GM19328 (cell line): ENCODE data around the gene LINGO4.

ENCODE experiments used
- ATAC-seq: cut with Tn5 transposase; IDR thresholded peaks from one replicate; pipeline ENCODE4 v1.9.1; 2021; ENCODE audit warnings: mild to moderate bottlenecking, moderate library complexity; ENCODE audit not compliant: unreplicated experiment

LINGO4 gene

DNA sequence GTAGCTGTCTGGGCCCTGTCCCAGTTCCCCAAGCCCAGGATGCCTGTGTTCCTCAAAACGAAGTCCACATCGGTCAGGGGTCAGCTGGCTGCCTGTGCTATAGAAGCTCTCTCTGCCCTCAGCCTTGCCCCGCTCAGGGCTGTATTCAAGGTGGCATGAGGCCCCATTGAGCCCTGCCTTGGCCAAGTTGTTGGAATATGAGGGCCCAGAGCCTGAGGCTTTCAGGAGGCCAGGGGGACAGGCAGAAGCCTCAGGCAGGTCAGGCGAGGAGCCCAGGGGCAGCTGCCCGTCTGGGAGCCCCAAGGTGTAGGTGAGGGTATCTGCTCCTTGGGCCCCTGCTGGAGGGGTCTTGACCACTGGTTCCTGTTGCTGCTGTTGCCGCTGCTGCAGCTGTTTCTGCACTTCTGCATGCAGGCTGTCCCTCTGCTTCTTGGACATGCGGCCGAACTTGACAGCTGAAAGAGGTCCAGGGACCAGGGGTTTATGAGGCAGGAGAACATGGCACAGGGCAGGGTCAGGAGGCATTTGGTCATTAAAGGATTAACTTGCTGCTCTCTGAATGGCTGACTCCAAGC lies 9.8 kb upstream of the LINGO4 start:
- no peak for ATAC-seq

DNA sequence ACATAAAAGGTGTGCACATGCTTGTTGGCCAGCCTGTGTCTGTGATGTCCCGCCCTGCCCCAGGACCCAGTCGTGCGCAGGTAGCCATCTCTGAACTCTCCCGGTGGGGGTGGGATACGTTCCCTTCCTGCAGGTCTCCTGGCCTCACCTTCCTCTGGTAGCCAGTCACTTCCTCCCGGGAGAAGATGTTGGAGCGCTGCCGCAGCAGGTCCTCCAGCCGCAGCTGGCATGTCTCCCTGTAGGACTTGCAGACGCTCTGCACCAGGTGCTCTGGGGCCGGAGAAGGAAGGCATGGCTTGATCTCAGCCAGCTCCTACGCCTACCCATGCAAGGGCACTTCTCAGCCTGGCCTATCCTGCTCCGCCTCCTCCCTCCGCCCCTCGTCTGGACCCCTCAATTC lies 9.2 kb upstream of the LINGO4 start:
- no peak for ATAC-seq

DNA sequence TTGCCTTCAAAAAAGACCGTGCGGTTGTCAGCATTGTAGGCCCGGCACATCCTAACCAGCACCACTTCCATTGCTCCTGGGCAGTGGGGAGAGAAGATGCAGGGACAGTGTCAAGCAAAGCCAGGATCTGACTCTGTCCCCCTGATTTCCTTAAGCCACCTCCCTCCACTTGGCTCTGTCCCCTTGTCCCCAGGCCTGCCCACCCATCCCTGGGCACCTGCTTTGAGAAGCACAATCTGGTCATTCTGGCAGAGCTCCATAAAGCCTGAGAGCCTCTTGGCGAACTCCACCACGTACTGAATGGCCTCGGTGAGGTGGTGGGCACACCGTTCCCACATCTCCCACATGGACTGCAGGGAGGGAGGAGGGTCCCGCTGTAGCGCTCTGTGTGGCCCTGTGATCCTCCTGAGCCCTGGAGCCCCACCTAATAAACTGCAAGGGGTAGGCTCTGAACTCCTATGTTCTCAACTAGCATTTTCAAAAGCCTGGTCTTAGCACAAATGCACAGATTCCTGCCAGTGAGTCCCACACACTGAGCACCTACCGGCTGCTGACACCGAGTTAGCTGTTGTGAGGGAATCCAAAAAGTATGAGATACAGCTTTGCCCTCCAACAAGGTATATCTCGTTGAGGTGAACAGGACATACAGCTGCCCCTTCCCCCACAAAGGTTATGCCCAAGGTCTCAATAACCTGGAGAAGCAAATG lies 8.2 kb upstream of the LINGO4 start:
- ATAC-seq, result no peak

DNA sequence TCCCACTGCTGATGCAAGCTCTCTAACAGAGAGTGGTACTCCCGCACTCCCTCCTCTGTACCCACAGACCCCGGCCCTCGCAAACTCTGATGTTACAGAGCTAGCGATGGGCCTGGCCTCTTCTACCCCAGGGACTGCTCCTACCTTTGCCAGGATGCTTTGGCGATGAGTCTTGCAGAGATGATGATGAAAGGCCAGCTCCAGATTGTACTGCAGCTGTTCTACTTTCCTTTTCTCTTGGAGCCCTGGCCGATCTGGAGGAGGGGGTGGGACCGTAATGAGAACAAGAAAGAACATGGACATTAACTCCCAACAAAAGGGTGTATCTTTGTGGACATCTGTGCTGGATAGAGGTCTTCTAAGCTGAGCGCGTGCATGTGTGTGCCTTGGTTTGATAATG lies 6.0 kb upstream of the LINGO4 start:
- no peak for ATAC-seq

DNA sequence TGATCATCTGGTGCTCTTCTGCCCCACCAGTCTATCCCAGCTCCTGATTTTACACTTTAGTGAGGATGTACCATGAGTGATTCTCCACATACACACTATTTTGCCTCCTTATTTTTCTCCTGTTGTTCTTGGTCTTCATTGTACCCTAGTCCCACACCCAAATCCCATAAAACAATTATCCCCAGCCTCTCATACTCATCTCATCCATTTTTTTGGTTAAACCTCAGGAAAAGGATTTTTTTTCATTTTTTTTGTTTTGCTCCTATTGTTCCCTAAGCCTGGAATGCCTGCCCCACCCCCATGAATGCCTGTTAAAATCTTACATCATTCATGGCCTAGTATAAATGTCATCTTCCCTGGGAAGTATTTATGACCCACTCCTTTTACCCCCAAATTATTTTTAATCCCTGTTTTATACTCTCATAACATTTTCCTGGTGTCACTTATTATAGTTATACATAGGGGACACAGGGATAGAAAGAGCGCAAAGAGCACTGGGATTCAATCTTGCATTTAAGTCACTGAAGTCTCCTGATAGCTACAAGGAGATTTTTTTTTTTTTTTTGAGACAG lies 4.9 kb upstream of the LINGO4 start:
- ATAC-seq, result no peak

DNA sequence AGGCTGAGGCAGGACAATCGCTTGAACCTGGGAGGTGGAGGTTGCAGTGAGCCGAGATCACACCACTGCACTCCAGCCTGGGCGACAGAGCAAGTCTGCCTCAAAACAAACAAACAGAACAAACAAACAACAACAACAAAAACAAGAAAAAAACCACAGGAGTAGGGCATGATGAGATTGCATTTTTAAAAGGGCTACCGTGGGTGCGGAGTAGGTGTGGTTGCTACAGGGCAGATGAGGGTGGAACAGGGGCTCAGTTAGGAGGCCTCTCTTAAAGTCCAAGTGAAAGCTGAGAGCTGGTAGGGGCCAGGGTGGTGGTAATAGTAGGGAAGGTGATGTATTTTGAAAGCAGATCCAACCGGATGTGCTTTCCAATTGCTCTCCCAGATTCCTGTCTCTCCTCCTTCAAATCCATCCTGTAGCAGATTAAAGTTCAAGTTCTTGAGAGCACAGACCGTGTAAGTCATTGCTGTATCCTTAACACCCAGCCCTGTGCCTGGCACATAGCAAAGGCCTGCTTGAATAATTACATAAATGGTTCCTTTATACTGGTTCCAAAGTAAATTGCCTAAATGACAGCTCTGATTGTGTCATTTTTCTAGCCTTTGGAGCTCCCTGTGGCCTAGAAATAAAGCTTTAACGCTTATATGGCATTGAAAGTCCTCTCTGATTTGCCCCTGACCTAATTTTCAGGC lies 4.2 kb upstream of the LINGO4 start:
- no peak for ATAC-seq

DNA sequence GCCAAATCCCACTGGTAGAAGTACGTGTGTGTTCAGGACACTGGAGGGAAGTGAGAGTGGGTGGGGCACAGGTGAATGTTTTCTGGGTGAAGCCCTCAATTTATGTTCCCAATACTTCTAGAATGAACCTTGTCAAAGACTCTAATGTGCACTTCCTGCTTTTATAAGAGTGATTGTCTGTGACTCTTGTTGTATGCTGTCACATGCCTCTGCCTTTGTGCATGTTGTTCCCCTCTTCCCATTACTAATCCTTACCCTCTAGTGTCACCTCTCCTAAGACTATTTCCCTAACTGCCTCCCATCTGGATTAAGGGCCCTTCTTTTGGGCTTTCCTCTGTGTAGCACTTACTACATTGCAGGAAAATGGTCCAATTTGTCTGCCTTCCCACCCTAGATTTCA lies 2.5 kb upstream of the LINGO4 start:
- no peak for ATAC-seq

DNA sequence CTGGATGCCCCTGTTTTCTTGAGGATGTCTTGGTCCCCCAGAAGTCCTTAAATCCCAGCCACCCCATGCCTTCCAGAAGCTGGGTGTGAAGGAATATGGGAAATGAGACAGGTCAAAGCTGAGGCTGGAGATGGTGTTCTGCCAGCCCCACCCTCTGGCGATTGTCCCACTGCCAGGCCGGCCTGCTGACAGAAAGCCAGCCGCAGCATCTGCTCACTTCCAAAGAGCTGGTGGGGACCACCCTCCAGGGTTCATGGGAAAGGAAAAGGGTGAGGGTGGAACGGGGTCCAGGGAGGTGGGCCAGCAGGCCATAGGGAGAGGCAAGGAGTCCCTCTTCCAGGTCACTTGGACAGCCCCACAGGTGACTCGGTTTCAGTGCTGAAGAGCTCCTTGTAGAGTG lies 1.9 kb upstream of the LINGO4 start:
- ATAC-seq, result no peak

DNA sequence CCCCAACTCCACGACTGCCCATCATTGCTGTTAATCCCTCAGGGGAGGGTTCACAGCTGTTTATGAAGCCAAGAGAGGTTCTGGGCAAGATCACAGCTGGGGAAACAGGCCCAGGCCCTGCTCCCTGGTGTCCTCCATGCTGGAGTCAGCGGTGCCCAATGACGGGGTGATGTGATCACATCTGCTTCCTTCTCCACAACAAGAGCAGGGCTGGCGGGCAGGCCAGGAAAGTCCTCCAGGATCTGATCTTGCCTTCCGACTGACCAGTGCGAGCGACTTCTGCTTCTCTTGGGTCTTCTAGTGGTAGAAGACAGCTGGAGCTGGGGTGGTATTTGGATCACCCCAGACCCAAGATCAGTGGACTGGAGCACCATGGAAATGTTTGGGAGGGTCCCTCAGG lies 951 bp upstream of the LINGO4 start:
- no peak for ATAC-seq

DNA sequence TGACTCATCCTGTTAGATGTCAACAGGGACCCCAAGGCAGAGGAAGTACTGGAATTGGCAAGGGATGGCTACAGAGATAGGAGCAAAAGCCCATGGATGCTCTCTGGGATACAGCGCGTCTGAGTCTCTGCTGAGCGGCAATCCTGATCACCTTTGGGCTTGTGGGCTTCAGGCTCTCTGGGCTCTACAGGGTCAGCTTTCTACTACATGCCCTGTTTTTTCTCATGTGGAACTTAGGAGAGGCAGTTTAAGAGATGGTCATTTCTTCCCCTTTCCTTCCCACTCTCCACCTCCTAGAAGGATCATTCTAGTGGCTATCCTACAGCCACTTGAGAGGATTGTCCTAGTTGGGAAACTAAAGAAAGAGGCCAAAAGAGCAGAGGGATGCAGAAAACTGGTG lies 1.3 kb downstream of the LINGO4 start:
- ATAC-seq, result no peak

DNA sequence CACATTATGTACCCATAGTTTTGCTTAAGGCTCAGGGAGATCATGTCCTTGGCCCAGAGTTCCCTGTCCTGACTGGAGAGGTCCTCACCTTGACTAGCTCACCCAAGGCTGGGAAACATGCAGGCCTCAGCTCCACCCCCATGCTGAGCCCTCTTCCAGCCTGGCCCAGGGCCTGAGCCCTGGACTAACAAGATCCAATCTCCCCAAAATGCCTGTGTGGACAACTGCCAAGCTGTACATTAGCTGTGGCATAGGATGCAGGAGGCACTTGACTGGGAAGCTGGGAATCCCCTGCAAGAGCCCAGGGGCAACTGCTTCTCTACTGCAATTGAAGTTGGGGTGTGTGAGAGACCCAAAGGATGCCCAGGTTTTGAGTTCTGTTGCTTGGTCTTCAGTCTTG lies 2.1 kb downstream of the LINGO4 start:
- no peak for ATAC-seq

DNA sequence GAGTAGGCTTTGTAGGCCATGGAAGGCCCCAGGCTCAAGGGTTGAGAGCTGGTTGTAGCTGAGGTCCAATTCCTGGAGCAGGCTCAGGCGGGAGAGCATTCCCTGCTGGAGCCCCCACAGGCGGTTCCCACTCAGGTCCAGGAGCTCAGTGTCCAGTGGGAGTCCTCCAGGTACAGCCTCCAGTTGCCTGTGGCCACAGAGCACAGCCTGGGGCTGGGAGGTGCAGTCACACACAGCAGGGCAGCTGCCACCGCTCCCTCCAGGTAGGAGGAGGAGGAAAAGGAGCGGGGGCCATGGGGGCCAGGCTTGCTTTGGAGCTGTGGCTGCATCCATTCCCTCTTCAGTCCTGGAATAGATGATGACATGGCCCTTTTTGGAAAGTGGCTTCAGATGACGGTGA lies 2.8 kb downstream of the LINGO4 start:
- no peak for ATAC-seq

DNA sequence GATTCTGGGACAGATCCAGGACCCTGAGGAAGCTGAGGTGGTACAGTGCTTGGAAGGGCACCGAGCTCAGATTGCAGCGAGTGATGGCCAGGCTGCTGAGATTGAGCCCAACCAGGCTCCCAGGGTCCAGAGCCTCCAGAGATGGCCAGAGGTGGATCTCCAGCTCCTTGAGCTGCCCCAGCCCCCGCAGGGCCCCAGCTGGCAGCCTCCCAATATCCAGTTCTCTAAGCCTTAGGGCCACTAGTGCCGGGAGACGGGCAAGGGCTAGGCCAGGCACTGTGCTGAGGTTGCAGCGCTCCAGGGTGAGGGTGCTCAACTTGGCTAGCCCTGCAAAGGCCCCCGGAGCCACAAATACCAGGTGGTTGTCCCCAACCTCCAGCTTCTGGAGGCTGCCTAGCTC lies 3.4 kb downstream of the LINGO4 start:
- no peak for ATAC-seq

DNA sequence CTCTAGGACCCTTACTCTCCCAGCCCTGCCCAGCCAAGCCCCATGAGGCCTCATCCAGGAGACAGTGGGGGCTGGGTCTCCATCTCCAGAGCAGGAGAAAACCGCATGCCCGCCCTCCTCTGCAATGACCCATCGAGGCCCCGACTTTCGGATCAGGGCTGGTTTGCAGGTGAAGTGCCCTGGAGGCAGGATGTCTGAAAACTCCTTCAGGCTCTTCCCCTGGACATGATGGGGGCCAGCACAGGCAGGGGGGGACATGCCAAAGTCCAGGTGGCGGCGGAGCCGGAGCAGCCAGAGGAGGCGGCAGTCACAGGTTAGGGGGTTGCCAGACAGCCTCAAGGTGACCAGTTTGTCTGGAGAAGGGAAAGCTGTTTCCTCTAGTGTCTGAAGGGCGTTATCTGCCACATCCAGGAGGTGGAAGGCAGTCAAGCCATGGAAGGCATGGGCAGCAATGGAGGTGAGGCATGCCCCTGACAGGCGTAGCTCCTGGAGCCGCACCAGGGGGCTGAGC lies 3.9 kb downstream of the LINGO4 start:
- ATAC-seq, result no peak

DNA sequence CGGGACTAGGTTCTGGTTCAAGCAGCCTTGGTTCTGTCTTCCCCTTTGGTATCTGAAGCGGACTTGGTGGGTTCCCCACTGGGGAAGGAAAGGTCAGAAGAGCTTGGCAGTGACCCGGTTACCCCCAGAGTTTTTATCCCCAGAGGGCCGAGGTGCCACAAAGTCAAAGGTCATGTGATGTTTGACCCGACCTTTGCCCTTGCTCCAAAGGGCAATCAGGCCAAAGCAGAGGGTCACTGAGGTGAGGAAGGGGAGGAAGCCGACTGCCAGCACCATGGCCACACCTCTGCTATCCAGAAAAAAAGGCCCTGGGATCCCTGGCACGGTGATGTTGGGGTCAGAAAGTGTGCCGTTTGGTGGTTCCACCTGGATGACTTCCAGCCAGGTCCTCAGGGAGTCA lies 4.4 kb downstream of the LINGO4 start:
- no peak for ATAC-seq

DNA sequence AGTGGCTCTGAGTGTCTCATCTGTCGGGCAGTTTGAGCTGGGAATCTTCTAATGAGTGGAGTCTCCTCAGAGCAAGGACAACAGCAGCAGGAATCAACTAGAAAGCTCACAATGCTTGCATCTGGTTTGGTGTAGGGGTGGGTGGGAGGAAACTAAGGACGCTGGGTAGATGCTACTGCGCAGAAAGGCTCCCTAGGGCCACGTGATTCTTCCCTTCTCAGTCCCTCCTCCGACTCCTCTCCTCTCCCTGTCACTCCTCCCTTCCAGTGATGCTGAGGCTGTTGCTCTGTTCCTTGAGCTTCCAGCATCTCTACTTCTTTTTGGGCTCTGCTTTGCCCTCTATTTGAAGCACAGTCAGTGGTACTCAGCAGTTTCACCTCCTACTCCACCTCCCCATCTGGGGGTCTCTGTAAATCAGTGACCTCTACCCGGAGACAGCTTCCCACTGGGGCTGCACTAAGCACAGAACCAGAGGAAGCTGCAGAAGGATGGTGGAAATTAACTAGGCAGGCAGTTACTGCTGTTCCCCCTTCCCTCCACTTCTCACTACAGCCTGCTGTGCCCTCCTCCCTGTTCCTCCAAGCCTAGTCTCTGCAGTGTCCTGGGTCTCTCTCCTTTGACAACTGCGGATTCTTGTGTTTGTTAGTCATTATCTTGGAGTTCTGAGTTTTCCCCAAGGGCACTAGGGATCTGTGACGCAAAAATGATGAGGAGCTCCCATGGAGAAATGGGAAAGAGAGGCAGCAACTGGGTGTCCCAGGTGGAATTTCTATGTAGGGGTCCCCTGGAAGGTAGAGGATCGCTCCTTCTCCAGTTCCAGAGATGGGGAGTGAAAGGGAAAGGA lies 5.8 kb downstream of the LINGO4 start:
- ATAC-seq, result no peak

DNA sequence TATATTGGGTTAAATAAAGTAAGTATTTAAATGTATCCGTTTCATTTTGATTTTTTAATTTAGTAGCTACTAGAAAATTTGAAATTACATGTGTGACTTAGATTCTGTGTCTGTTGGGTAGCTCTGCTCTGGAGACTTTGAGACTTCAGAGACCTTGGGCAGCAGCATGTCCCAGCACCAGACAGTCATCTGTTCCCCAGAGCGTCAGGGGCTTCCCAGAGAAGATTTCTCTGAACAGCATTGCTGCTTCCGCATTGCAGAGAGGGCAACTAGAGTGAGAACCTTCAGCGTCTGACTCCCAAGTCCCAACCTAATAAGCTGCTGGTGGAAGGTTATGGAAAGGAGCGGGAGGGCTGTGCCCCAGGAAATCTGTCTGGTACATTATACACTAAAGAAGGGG lies 6.6 kb downstream of the LINGO4 start:
- ATAC-seq, result no peak

DNA sequence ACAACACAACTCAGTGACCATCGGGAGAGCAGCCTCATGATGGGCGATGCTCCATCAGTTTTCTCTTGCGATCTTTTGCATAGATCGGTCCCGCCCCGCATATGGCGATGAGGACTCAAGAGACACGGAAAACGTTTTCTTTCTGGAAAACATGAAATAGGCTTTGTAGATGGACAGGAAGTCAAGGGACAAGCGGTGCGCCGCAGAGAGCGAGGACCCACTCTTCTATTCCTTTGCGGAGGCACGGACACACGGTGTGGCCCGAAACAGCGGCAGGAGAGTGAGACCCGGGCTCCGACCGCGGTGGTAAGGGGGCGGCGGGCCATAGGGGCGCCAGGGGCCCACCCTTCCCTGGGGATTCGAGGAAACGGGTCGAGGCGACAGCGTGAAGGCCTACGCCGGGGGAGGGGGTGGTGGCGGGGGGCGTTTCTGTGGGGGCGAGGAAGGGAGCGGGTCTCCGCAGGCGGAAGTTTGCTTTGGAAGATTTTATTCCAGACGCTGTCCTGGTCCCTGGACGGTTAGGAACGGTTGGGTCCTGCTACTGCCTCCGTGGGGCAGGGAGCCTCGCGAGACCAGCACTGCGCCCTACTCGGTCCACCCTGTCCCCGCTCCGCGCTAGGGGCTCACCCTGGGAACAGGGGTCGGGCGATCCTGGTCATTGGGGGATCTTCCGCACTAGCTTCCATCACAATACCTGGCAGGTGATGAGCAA lies 14.1 kb downstream of the LINGO4 start:
- no peak for ATAC-seq

DNA sequence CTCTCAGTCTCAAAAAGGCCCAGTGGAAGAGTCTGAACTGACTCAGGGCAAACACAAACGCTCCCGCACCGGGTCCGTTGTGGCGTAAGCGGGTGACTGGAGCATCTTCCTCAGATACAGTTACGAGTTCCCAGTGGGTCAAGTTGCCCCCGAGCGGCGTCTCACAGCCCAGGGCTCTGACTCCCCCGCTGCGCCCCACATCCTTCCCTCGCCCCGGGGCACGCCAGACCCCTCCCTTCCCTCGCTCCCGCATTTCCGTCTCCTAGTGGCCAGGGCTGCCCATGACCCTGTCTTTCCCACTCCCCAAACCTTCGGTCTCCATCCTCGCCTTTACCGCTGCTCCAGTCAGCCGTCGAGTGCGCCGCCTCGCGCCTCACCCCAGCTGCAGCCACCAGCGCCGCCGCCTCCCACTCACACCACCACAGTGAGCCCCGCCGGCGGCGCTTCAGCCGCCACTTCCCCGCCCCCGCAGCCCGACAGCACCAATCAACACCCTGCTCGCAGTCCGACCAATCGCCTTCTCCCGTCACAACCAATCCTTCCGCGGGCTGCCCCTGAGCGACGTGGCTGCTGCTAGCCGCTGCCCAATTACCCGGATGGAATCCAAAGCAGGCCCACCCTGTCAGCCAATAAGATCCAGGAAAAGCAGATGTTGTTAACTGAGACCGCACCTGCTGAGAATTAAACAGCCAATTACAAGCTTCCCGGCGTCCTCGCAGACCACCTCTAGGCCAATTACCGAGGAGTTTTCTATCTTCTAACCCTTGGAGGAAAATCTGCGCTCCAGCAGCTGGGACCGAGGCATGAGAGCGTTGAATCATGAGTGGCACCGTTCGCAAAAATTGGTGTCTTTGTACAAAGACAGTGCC lies 14.9 kb downstream of the LINGO4 start, which contains the start of gene TDRKH:
TSS of gene TDRKH (minus strand) at position 430 of the 869 bp plus-strand sequence. CDS start 7,478 bp downstream, outside the sequence.
- ATAC-seq, result peak; percentile 95
